ENCODE data around the gene SYP.
"Not testable (repeated sequence)": the region's sequence is repeated elsewhere in the genome, so short reads cannot be mapped to it uniquely, and the experiment has no call there.

The SYP gene

DNA sequence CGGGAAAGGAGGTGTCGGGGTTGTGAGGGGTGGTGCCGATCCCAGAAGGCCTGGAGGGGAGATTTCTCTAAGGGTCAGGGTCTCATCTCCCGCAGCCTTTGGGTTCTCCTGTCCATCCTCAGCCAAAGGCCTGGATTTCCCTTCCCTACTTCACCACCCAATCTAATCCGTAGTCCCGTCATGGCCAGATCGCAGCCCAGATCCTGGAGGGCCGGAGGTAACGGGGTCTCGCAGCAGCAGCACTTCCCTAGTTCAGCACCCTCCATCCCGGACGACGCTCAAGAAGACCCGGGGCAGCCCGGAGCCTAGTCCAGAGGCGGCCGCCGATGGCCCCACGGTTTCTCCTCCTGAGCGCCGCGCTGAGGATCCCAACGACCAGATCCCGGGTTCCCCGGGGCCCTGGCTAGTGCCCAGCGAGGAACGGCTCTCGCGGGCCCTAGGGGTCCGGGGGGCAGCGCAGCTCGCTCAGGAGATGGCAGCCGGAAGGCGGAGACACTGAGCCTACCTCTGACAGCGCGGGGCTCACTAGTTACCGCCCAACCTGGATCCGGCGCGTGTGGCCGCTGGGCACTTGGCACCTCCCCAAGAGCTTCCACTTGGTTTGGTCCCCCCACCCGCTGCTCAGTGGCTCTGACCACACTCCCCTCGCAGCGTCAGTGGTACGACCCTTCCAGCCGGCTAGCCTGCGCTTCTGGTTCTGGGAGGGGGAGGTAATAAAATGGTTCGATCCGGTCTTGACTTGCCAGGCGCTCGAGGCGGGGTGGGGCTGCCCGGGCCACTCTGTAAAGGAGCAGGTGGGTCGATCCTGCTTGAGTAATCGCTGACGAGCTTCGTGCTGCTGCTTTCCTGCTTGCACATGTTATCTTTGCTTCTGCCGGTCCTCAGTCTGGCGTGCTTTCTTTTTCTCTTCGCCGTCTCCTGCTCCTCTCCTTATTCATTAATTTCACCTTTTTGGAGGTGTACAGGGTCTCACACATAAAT, 33.8 kb downstream of the SYP start:
- peak; percentile 40 to 48 (median 43) for DNase-seq

DNA sequence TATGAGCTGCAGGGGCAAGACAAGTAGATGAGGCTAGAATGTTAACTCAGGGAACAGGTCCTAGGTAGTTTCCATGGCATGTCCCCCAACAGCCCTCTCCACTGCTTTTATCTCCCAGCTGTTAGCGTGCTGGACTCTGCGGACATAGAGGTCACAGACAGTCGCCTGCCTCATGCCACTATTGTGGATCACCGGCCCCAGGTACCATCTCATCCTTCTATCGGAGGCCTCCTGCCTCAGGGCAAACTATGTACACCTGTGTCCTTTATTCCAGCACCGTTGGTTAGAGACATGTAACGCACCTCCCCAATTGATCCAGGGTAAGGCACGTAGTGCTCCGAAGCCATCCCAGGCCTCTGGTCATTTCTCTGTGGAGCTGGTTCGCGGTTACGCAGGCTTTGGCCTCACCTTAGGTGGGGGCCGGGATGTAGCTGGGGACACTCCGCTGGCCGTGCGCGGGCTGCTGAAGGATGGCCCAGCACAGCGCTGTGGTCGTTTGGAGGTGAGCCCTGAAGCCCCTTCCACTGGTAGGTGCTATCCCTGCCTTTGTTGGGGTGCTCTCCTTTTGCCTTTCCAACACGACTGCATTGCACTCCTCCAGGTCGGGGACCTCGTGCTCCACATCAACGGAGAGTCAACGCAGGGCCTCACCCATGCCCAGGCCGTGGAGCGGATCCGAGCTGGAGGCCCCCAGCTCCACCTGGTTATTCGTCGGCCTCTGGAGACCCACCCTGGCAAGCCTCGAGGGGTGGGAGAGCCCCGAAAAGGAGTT, 35.2 kb downstream of the SYP start:
- no peak for DNase-seq

DNA sequence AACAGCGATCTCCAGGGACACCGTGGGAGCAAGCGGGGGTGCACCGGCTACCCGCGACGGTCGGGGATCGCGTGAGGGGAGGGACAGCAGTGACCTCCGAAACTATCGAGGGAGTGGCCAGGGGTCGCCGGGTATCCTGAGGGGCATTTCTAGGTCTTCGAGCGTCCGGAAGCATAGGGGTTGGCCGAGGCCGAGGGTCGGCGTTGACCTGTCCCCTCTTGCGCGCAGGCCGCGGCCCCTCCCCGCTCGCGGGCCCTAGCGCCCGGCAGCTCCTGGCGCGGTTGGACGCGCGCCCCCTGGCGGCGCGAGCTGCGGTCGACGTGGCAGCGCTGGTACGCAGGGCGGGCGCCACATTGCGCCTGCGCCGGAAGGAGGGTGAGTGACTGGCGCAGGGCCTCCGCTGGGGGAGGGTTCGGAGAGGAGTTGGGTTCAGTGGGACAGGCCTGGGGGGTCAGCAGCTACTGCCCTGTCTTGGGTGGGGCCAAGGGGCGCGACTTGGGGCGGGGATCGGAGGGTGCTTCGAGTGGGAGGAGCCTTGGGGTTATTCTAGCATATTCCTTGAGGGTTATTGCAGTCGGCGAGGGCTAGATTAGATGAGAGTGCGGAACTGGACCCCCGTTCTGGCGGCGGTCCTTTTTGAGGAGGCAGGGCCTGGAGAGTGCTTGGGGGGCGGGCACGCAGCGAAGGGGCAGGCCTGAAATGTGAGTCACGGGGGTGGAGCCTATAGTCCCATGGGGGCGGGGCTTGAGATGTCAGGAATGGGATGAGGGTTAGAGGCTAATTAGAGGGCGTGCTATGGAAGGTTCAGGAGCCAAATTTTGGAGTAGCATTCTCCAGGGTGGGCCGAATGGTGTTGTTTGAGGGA, 36.2 kb downstream of the SYP start:
- peak; percentile 87 to 92 (median 87) for DNase-seq

DNA sequence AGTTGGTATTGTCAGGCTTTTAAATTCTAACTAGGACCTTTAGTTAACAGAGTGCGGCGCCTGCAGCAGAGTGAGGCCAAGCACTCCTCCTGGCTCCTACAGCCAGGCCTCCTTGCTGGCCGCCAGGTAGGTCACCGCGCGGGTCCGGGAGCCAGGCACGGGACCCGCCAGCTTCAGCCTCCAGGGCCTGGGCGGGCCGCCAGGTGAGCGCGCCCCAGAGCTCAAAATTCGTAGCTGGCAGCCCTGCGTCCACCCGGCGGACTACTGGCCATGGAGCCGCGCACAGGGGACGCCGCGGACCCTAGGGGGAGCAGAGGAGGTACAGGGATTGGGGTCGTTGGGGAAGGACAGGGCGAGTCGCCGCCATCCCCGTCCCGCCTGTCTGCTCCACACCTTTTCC, 37.4 kb downstream of the SYP start, which contains the start of gene MAGIX:
TSS of gene MAGIX (plus strand) at position 139 of the 400 bp plus-strand sequence. CDS start at position 271, 132 bp downstream.
- DNase-seq = no peak

DNA sequence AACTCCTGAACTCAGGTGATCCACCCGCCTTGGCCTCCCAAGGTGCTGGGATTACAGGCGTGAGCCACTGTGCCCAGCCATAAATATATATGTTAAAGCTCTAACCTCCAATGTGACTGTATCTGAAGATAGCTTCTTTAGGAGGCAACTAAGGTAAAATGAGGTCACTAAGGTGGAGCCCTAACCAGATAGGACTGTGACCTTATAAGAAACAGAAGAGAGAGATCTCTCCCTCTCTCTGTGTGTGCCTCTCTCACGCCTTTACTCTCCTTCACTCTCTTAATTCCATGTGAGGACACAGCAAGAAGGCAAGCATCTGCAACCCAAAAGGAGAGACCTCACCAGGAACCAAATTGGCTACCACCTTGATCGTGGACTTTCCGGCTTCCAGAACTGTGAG, 38.4 kb downstream of the SYP start:
- no peak for DNase-seq

GRCh38 chrX:49160908-49161307, 39.1 kb downstream of the SYP start:
- DNase-seq = no peak

DNA sequence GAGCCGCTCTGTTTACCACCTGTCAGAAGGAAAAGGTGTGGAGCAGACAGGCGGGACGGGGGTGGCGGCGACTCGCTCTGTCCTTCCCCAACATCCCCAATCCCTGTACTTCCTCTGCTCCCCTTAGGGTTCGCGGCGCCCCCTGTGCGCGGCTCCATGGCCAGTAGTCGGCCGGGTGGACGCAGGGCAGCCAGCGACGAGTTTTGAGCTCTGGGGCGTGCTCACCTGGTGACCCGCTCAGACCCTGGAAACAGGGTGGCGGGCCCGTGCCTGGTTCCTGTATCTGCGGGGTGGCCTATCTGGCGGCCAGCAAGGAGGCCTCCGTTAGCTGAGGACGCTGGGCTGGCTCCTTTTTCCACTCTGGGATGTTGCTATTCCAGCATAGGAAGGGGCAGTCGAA, 42.8 kb downstream of the SYP start:
- no peak for DNase-seq

DNA sequence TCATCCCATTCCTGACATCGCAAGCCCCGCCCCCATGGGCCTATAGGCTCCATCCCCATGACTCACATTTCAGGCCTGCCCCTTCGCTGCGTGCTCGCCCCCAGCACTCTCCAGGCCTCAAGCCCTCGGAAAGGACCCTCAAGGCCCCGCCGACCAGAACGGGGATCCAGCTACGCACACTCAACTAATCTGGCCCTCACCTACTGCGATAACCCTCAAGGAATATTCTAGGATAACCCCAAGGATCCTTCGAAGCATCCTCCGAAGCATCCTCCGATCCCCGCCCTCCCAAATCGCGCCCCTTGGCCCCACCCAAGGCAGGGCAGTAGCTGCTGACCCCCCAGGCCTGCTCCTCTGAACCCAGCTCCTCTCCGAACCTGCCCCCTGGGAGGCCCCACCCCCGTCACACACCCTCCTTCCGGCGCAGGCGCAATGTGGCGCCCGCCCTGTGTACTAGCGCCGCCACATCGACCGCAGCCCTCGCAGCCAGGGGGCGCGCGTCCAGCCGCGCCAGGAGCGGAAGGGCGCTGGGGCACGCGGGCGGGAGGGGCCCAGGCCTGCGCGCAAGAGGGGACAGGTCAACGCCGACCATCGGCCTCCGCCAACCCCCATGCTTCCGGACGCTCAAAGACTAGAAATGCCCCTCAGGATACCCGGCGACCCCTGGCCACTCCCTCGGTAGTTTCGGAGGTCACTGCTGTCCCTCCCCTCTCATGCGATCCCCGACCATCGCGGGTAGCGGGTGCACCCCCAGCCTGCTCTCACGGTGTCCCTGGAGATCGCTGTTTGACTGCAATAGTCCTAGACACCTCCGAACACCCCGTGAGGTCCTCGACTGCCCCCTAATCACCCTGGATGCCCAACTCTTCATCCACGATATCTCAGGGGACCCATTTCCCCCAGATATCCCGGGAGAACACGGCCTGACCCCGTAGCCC, 43.8 kb downstream of the SYP start:
- DNase-seq = peak; percentile 83 to 93 (median 88)

- peak; percentile 29 to 56 (median 33) for DNase-seq
Observed at GRCh38 chrX:49155243-49155899, 44.6 kb downstream of the SYP start.

GRCh38 chrX:49153467-49153866, 46.5 kb downstream of the SYP start:
- no peak for DNase-seq

DNA sequence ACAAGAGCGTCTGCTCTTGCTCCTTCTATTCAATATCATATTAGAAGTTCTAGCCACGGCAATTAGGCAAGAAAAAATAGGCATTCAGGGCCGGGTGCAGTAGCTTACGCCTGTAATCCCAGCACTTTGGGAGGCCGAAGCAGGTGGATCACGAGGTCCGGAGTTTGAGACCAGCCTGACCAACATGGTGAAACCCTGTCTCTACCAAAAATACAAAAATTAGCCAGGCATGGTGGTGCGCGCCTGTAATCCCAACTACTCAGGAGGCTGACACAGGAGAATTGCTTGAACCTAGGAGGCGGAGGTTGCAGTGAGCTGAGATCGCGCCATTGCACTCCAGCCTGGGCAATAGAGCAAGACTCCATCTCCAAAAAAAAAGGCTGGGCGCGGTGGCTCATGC, 50.7 kb downstream of the SYP start:
- DNase-seq = not testable (repeated sequence)

- peak; percentile 21 to 33 (median 29) for DNase-seq
Observed at GRCh38 chrX:49148390-49149100, 51.4 kb downstream of the SYP start.

DNA sequence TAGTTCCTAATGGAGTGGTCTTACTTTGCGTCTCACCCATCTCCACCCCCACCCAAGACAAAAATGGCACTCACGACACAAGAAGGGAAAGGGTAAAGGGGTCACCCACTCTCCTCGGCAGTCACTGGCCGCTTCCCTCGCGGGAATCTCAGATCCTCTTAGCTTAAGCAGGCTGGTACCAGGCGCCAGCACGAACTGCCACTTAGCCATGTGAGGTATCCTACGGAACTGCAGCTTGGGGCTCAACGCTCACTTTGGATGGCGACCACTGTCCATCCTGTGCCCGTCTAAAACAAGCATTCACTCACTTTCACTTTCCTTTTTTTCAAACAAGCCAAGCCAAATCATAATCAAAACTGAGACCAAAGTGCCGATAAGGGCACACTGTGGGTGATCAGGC, 52.1 kb downstream of the SYP start:
- DNase-seq = no peak

- no peak for DNase-seq
Observed at GRCh38 chrX:49147282-49147681, 52.7 kb downstream of the SYP start.

- not testable (repeated sequence) for DNase-seq
Observed at GRCh38 chrX:49143154-49143553, 56.8 kb downstream of the SYP start.

GRCh38 chrX:49142264-49142663, 57.7 kb downstream of the SYP start:
- DNase-seq = peak in 1 of 3 donors; percentile 14

- no peak for DNase-seq
Observed at GRCh38 chrX:49139713-49140112, 60.3 kb downstream of the SYP start.

Measured in suppressor macrophage treated with lipopolysaccharide for 1 hour (primary cell).